Measurements from ENCODE around the gene GALNTL6. TPM values are rescaled to one million over a fixed set of nuclear protein-coding genes. Genes with fewer than 3 reads are reported as not detected.

The GALNTL6 gene
- total RNA-seq, 4 donors from 2014 or later: 0.30 to 1.3 (median 0.60) TPM

DNA sequence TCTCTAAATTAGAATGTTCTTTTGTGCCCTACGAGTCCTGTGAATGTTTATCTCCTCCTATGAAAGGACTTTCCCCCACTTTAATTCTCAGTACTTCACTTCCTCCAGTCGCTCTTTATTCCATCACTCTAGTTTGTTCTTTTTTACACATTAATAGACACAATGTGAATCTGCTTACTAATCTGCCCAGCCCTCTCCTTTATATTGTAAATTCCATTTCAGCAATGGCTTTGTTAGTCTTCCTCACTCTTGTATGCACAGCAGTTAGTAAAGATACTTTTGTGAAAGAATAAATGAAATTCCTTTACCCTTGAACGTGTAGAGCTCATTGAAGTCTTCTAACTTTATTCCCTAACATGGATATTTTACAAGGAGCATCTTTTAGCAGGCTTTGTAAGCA lies 255.3 kb downstream of the GALNTL6 start:
- 64 to 69% methylated on average over 3 of the region's 3 CpGs for WGBS, 2 donors

DNA sequence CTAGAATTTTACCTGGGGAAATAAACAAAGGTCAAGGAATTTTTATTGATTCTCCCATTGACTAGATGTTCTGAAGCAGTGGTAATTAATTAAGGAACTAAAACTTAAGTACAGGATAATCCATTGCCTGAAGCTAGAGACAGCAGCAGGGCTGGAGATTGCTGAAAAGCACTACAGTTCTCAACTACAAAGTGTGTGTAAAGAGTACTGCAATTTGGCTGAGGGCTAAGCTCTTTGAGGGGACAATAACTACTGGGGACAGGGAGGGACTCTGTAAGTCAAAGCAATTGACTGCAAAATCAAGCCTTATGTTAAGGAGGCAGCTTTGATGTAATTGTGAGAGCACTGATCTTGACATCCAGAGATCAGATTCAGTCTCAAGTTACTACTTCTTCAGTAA lies 260.4 kb downstream of the GALNTL6 start:
- no peak for TF ChIP-seq POLR2A (IDR thresholded peaks at IDR 0.05)
- TF ChIP-seq, protein P1, sequence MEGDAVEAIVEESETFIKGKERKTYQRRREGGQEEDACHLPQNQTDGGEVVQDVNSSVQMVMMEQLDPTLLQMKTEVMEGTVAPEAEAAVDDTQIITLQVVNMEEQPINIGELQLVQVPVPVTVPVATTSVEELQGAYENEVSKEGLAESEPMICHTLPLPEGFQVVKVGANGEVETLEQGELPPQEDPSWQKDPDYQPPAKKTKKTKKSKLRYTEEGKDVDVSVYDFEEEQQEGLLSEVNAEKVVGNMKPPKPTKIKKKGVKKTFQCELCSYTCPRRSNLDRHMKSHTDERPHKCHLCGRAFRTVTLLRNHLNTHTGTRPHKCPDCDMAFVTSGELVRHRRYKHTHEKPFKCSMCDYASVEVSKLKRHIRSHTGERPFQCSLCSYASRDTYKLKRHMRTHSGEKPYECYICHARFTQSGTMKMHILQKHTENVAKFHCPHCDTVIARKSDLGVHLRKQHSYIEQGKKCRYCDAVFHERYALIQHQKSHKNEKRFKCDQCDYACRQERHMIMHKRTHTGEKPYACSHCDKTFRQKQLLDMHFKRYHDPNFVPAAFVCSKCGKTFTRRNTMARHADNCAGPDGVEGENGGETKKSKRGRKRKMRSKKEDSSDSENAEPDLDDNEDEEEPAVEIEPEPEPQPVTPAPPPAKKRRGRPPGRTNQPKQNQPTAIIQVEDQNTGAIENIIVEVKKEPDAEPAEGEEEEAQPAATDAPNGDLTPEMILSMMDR (IDR thresholded peaks at IDR 0.05): no peak
- no peak overlapping the region for H3K4me3 ChIP-seq (ENCODE audit: low read depth, poor library complexity, severe bottlenecking)
- no peak for DNase-seq (ENCODE audit: low spot score in 2 of 2)
- intact Hi-C loops (cut with DNase I; ENCODE audit: low total_unique reads): no loop called here

More for the DNA sequence above, 255.3 kb downstream of the GALNTL6 start:
- TF ChIP-seq POLR2A (IDR thresholded peaks at IDR 0.05): no peak
- TF ChIP-seq, protein P1 (IDR thresholded peaks at IDR 0.05): no peak
- DNase-seq (ENCODE audit: low spot score in 2 of 2): no peak
- intact Hi-C loops (cut with DNase I; ENCODE audit: low total_unique reads): no loop called here
- H3K4me3 ChIP-seq (ENCODE audit: low read depth, poor library complexity, severe bottlenecking): no peak overlapping the region

DNA sequence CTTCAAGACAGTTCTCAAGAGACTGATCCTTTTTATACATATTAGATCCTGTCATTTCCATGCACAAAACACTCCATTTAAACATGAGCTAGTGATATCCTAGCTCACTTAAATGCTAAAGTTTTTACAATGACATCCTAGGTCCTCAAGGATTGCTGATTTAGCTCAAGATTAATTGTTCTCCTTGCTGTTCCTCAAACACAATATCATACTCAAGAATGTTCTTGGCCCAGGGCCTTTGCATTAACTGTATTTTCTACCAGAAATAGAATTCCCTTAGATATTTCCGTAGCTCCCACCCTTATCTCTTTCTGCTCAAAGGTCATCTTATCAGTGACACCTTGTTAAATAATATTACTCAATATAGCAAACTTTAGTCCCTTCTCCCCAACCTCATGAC lies 270.1 kb downstream of the GALNTL6 start:
- intact Hi-C loops (cut with DNase I; ENCODE audit: low total_unique reads): no loop called here
- 81 to 92% methylated on average over 1 of the region's 1 CpG for WGBS, 2 donors
- TF ChIP-seq POLR2A (IDR thresholded peaks at IDR 0.05): no peak
- TF ChIP-seq, protein P1 (IDR thresholded peaks at IDR 0.05): no peak
- no peak for DNase-seq (ENCODE audit: low spot score in 2 of 2)
- no peak overlapping the region for H3K4me3 ChIP-seq (ENCODE audit: low read depth, poor library complexity, severe bottlenecking)

DNA sequence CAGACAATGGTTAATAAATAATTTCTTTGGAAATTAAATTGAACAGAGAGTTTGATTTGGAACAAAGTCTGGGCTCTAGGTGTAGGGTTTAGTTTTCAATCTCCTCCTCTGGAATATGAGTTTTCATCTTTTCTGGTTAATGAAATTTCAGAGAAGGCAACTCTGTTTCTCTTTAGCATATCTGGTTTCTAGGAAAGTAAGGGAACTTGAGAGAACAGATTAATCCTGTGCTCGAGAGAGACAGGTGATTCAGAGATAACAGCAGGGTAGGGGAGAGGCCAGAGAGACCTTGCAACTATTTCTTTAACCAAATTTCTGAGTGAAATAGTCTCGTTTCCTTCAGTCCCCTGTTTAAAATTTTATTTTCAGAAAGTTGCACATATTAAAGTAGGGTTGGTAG lies 275.4 kb downstream of the GALNTL6 start:
- intact Hi-C loops (cut with DNase I; ENCODE audit: low total_unique reads): no loop called here
- H3K4me3 ChIP-seq (ENCODE audit: low read depth, poor library complexity, severe bottlenecking): no peak overlapping the region
- TF ChIP-seq, protein P1 (IDR thresholded peaks at IDR 0.05): no peak
- no peak for TF ChIP-seq POLR2A (IDR thresholded peaks at IDR 0.05)
- 51 to 55% methylated on average over 2 of the region's 2 CpGs for WGBS, 2 donors
- no peak for DNase-seq (ENCODE audit: low spot score in 2 of 2)

DNA sequence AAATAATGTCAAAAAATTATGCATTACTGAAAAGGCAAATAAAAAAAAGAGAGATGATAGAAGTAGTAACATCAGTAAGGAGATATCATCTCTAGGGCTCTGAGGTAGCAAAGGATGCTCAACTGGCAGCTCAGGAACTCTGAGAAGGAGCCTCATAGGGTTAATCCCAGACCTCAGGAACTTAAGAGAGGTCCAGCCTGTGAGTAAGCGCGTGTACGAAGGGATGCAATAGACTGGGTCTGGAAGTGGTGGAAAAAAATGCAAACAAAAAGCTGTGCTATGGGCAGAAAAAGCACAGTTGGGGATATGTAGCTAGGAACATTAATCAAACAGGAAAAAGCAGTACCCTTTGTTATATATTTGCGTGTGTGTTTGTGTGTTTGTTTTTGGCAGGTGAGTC lies 282.0 kb downstream of the GALNTL6 start:
- TF ChIP-seq POLR2A (IDR thresholded peaks at IDR 0.05): no peak
- TF ChIP-seq, protein P1 (IDR thresholded peaks at IDR 0.05): no peak
- H3K4me3 ChIP-seq (ENCODE audit: low read depth, poor library complexity, severe bottlenecking): no peak overlapping the region
- no peak for DNase-seq (ENCODE audit: low spot score in 2 of 2)
- WGBS, 2 donors: 74 to 80% methylated on average over 4 of the region's 4 CpGs
- intact Hi-C loops (cut with DNase I; ENCODE audit: low total_unique reads): no loop called here

DNA sequence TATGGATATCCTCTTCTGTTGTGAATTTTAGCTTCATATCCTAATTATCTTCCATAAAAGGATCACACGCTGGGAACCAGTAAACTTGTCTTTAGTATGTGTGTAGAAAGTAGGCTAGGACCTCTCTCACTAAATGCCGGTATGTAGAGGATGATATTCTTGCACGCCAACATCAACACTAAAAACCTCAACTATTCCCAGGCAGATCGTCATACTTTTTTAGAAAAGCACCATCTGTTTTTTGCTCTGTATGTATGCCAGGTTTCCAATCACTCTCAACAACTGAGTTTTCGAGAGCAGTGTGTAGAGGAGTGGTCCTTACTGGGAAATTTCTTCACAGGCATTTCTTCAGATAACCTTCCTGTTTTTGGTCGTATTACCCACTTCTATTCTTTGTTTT lies 283.6 kb downstream of the GALNTL6 start:
- 78 to 79% methylated on average over 6 of the region's 6 CpGs for WGBS, 2 donors
- intact Hi-C loops (cut with DNase I; ENCODE audit: low total_unique reads): no loop called here
- no peak for DNase-seq (ENCODE audit: low spot score in 2 of 2)
- no peak overlapping the region for H3K4me3 ChIP-seq (ENCODE audit: low read depth, poor library complexity, severe bottlenecking)
- no peak for TF ChIP-seq POLR2A (IDR thresholded peaks at IDR 0.05)
- TF ChIP-seq, protein P1 (IDR thresholded peaks at IDR 0.05): no peak

All from lower leg skin (tissue), 4 donors.